ENCODE results near the gene AKT1. TPM values are rescaled to one million over a fixed set of nuclear protein-coding genes. Genes with fewer than 3 reads are reported as not detected.

AKT1 gene
- polyA plus RNA-seq, 3 donors from 2014 or later: 14.8 to 23.3 (median 21.3) TPM

- Mint-ChIP-seq H3K4me1 (peaks cover 0 to 16% of the 10 kb centered on the region in 2 donors), H3K4me3 (no peak overlapping the region), H3K27ac (no peak overlapping the region), H3K36me3 (no peaks in the 10 kb centered on the region), H3K27me3 (ENCODE audit: low read depth in 3 of 3) (peaks cover 0 to 3% (median 0%) of the 10 kb centered on the region in 3 donors), H3K9me3 (no peaks in the 10 kb centered on the region)
- DNase-seq: no peak
Measured at GRCh38 chr14:104783484-104784217, 11.9 kb downstream of the AKT1 start.

GRCh38 chr14:104782808-104783139, 12.8 kb downstream of the AKT1 start:
- peaks cover 0 to 14% of the 10 kb centered on the region in 2 donors for H3K4me1 Mint-ChIP-seq
- no peak overlapping the region for H3K27ac Mint-ChIP-seq
- no peak overlapping the region for H3K4me3 Mint-ChIP-seq
- H3K9me3 Mint-ChIP-seq: no peaks in the 10 kb centered on the region
- H3K36me3 Mint-ChIP-seq: no peaks in the 10 kb centered on the region
- peaks cover 0 to 4% (median 0%) of the 10 kb centered on the region in 3 donors for H3K27me3 Mint-ChIP-seq (ENCODE audit: low read depth in 3 of 3)
- no peak for DNase-seq

- H3K27ac Mint-ChIP-seq: no peak overlapping the region
- DNase-seq: no peak
- H3K27me3 Mint-ChIP-seq (ENCODE audit: low read depth in 3 of 3): peaks cover 0 to 4% (median 0%) of the 10 kb centered on the region in 3 donors
- H3K4me3 Mint-ChIP-seq: no peak overlapping the region
- no peaks in the 10 kb centered on the region for H3K9me3 Mint-ChIP-seq
- no peaks in the 10 kb centered on the region for H3K36me3 Mint-ChIP-seq
- H3K4me1 Mint-ChIP-seq: peaks cover 0 to 14% of the 10 kb centered on the region in 2 donors
Measured at GRCh38 chr14:104782086-104782807, 13.3 kb downstream of the AKT1 start.

GRCh38 chr14:104781271-104782077, 14.1 kb downstream of the AKT1 start:
- DNase-seq: no peak
- Mint-ChIP-seq H3K4me3 (no peak overlapping the region), H3K4me1 (peaks cover 0 to 9% of the 10 kb centered on the region in 2 donors), H3K36me3 (no peaks in the 10 kb centered on the region), H3K9me3 (no peaks in the 10 kb centered on the region), H3K27me3 (ENCODE audit: low read depth in 3 of 3) (peaks cover 0 to 2% (median 1%) of the 10 kb centered on the region in 3 donors), H3K27ac (no peak overlapping the region)

- H3K9me3 Mint-ChIP-seq: no peaks in the 10 kb centered on the region
- H3K4me1 Mint-ChIP-seq: peaks cover 0 to 3% of the 10 kb centered on the region in 2 donors
- H3K36me3 Mint-ChIP-seq: no peaks in the 10 kb centered on the region
- peaks cover 1 to 2% (median 2%) of the 10 kb centered on the region in 3 donors for H3K27me3 Mint-ChIP-seq (ENCODE audit: low read depth in 3 of 3)
- H3K27ac Mint-ChIP-seq: no peak overlapping the region
- no peak for DNase-seq
- no peak overlapping the region for H3K4me3 Mint-ChIP-seq
Measured at GRCh38 chr14:104780513-104781030, 15.0 kb downstream of the AKT1 start.

- no peaks in the 10 kb centered on the region for H3K9me3 Mint-ChIP-seq
- DNase-seq: no peak
- no peak overlapping the region for H3K4me3 Mint-ChIP-seq
- peaks cover 1 to 2% (median 2%) of the 10 kb centered on the region in 3 donors for H3K27me3 Mint-ChIP-seq (ENCODE audit: low read depth in 3 of 3)
- no peaks in the 10 kb centered on the region for H3K36me3 Mint-ChIP-seq
- no peaks in the 10 kb centered on the region for H3K4me1 Mint-ChIP-seq
- H3K27ac Mint-ChIP-seq: no peak overlapping the region
Measured at GRCh38 chr14:104779776-104780512, 15.6 kb downstream of the AKT1 start.

- Mint-ChIP-seq H3K4me3 (no peak overlapping the region), H3K27me3 (ENCODE audit: low read depth in 3 of 3) (peaks cover 1 to 2% (median 2%) of the 10 kb centered on the region in 3 donors), H3K9me3 (no peaks in the 10 kb centered on the region), H3K4me1 (no peaks in the 10 kb centered on the region), H3K36me3 (no peaks in the 10 kb centered on the region), H3K27ac (no peak overlapping the region)
- no peak for DNase-seq
Measured at GRCh38 chr14:104778694-104779331, 16.7 kb downstream of the AKT1 start.

GRCh38 chr14:104777808-104778249, 17.7 kb downstream of the AKT1 start:
- Mint-ChIP-seq H3K36me3 (no peaks in the 10 kb centered on the region), H3K27me3 (ENCODE audit: low read depth in 3 of 3) (peaks cover 1 to 2% (median 2%) of the 10 kb centered on the region in 3 donors), H3K4me1 (no peaks in the 10 kb centered on the region), H3K4me3 (no peak overlapping the region), H3K9me3 (no peaks in the 10 kb centered on the region), H3K27ac (no peak overlapping the region)
- DNase-seq: no peak

GRCh38 chr14:104776961-104777807, 18.4 kb downstream of the AKT1 start:
- DNase-seq: no peak
- peaks cover 1 to 2% (median 2%) of the 10 kb centered on the region in 3 donors for H3K27me3 Mint-ChIP-seq (ENCODE audit: low read depth in 3 of 3)
- no peak overlapping the region for H3K4me3 Mint-ChIP-seq
- H3K36me3 Mint-ChIP-seq: peaks cover 0 to under 1% (median 0%) of the 10 kb centered on the region in 3 donors
- no peaks in the 10 kb centered on the region for H3K4me1 Mint-ChIP-seq
- no peak overlapping the region for H3K27ac Mint-ChIP-seq
- H3K9me3 Mint-ChIP-seq: no peaks in the 10 kb centered on the region

- Mint-ChIP-seq H3K36me3 (peaks cover 0 to 6% (median 4%) of the 10 kb centered on the region in 3 donors), H3K4me3 (no peak overlapping the region), H3K4me1 (no peaks in the 10 kb centered on the region), H3K27me3 (ENCODE audit: low read depth in 3 of 3) (peaks cover 1 to 4% (median 2%) of the 10 kb centered on the region in 3 donors), H3K9me3 (no peaks in the 10 kb centered on the region), H3K27ac (no peak overlapping the region)
- DNase-seq: no peak
Measured at GRCh38 chr14:104776481-104776880, 19.1 kb downstream of the AKT1 start.

GRCh38 chr14:104775073-104775489, 20.5 kb downstream of the AKT1 start:
- Mint-ChIP-seq H3K4me3 (no peak overlapping the region), H3K27me3 (ENCODE audit: low read depth in 3 of 3) (peaks cover 1 to 5% (median 2%) of the 10 kb centered on the region in 3 donors), H3K9me3 (no peaks in the 10 kb centered on the region), H3K4me1 (no peaks in the 10 kb centered on the region), H3K27ac (no peak overlapping the region), H3K36me3 (peaks cover 3 to 12% (median 9%) of the 10 kb centered on the region in 3 donors)
- no peak for DNase-seq

GRCh38 chr14:104774453-104775072, 21.0 kb downstream of the AKT1 start:
- no peaks in the 10 kb centered on the region for H3K9me3 Mint-ChIP-seq
- no peak for DNase-seq
- H3K4me3 Mint-ChIP-seq: no peak overlapping the region
- peaks cover 1 to 5% (median 2%) of the 10 kb centered on the region in 3 donors for H3K27me3 Mint-ChIP-seq (ENCODE audit: low read depth in 3 of 3)
- H3K27ac Mint-ChIP-seq: no peak overlapping the region
- peaks cover 3 to 12% (median 9%) of the 10 kb centered on the region in 3 donors for H3K36me3 Mint-ChIP-seq
- no peaks in the 10 kb centered on the region for H3K4me1 Mint-ChIP-seq

Data from immature natural killer cell (primary cell).